HepG2 (cell line): Measurements from ENCODE around the gene SURF6. TPM values are rescaled to one million over a fixed set of nuclear protein-coding genes. Genes with fewer than 3 reads are reported as not detected.

Experiments used
- GABPB1 ChIP-seq: IDR thresholded peaks from 2 replicates; pipeline ENCODE4 v1.6.1; 2016; ENCODE audit warnings: mild to moderate bottlenecking, missing genetic modification reagents, moderate library complexity, missing compliant biosample characterization
- MAZ ChIP-seq, 2 experiments: sonication (generic) in 1 of 2; formaldehyde crosslinking in 1 of 2; IDR thresholded peaks; 2 replicates each; pipeline versions ENCODE4 v1.5.0 to v1.6.1; 2012 to 2020; ENCODE audit warnings: low read depth in 2 of 2, mild to moderate bottlenecking in 2 of 2, borderline replicate concordance in 1 of 2, improper control_type of control experiment in 1 of 2, low read length in 1 of 2, missing genetic modification reagents in 1 of 2, moderate library complexity in 1 of 2
- POLR2AphosphoS2 ChIP-seq: IDR thresholded peaks from 2 replicates; pipeline ENCODE4 v1.6.1; 2011; ENCODE audit warnings: low read depth, low read length, improper control_type of control experiment
- SALL1 ChIP-seq: sonication (generic); formaldehyde crosslinking; IDR thresholded peaks from 2 replicates; pipeline ENCODE4 v1.8.0; 2022; ENCODE audit warnings: mild to moderate bottlenecking, missing genetic modification reagents
- SP5 ChIP-seq: IDR thresholded peaks from 2 replicates; pipeline ENCODE4 v1.6.1; 2016; ENCODE audit warnings: low read depth, borderline replicate concordance
- THAP8 ChIP-seq: sonication (generic); formaldehyde crosslinking; IDR thresholded peaks from 2 replicates; pipeline ENCODE4 v1.5.1; 2020; ENCODE audit warnings: missing genetic modification reagents, mild to moderate bottlenecking, borderline replicate concordance
- ZBTB39 ChIP-seq: sonication (generic); formaldehyde crosslinking; IDR thresholded peaks from 2 replicates; pipeline ENCODE4 v1.5.0; 2020; ENCODE audit warnings: missing genetic modification reagents
- ZNF136 ChIP-seq: sonication (generic); formaldehyde crosslinking; IDR thresholded peaks from 2 replicates; pipeline ENCODE4 v1.8.1; 2022; ENCODE audit warnings: low read depth, mild to moderate bottlenecking, moderate library complexity, missing genetic modification reagents
- ZNF569 ChIP-seq: sonication (generic); formaldehyde crosslinking; IDR thresholded peaks from 2 replicates; pipeline ENCODE4 v1.5.0; 2020; ENCODE audit warnings: mild to moderate bottlenecking, missing genetic modification reagents, moderate library complexity, borderline replicate concordance
- ZNF629 ChIP-seq: sonication (generic); formaldehyde crosslinking; conservative IDR thresholded peaks from 2 replicates; pipeline ENCODE4 v1.5.0; 2020; ENCODE audit warnings: missing genetic modification reagents
- ZNF687 ChIP-seq: sonication (generic); formaldehyde crosslinking; IDR thresholded peaks from 2 replicates; pipeline ENCODE4 v1.5.1; 2020; ENCODE audit warnings: mild to moderate bottlenecking, missing genetic modification reagents, moderate library complexity
- polyA plus RNA-seq, 8 experiments: library from polyadenylated mRNA; depleted of rRNA in 3 of 8; stranded (reverse) in 7 of 8; unstranded in 1 of 8; fragments of >200 nt; fragmentation: Illumina TruSeq in 4 of 8; extraction: Trizol in 4 of 8; gene quantifications; 2 replicates each; pipeline versions ENCODE4 v1.2.1 to v1.2.3, GENCODE V29; 2011 to 2016; ENCODE audit warnings: low read depth in 4 of 8, missing spikeins in 1 of 8, mixed read lengths in 1 of 8; ENCODE audit not compliant: insufficient read depth in 1 of 8
- total RNA-seq, 5 experiments: library from RNA; depleted of rRNA; stranded (reverse); fragments of >200 nt; fragmentation: Illumina TruSeq; extraction: Trizol; gene quantifications; 2 replicates each; pipeline ENCODE4 v1.2.3, GENCODE V29; 2016; ENCODE audit warnings: low read depth in 1 of 5

The SURF6 gene
- total and polyA plus RNA-seq, 2 of the 13 experiments (the other 11 are each of a cell fraction or from before 2014, with no cell fraction given) = 5.9 to 14.7 TPM

GRCh38 chr9:133359399-133360175, 23.6 kb upstream of the SURF6 start (continued):
- TF ChIP-seq THAP8 (CRISPR knock-in tag) (no peak), ZNF629 (CRISPR knock-in tag) (no peak), POLR2AphosphoS2 (0 out of 2 replicates have a peak, but pooled peaks have one; percentile 54), MAZ (IDR thresholded peaks at IDR 0.05; ENCODE audit: borderline replicate concordance, low read depth, low read length) (no peak), MAZ (CRISPR knock-in tag; IDR thresholded peaks at IDR 0.05; ENCODE audit: low read depth) (0 out of 2 replicates have a peak, but pooled peaks have one; percentile 40), ZNF569 (CRISPR knock-in tag) (no peak), ZNF136 (CRISPR knock-in tag) (no peak), GABPB1 (CRISPR knock-in tag) (peak; percentile 34; the same call in 1 of the 2 replicates), ZBTB39 (peak; percentile 30; the same call in 1 of the 2 replicates), SALL1 (peak; percentile 45; the same call in 1 of the 2 replicates), ZNF687 (CRISPR knock-in tag) (peak; percentile 44; the same call in 1 of the 2 replicates), SP5 (peak; percentile 74; the same call in 1 of the 2 replicates)
